HEK293 (cell line): ENCODE measurements around the gene ELMO1.

Source experiments
- CTCF ChIA-PET: fragments of 350-600 bp; formaldehyde crosslinking; extraction: SDS; loops from one replicate; lab custom pipeline; 2021; ENCODE audit warnings: antibody characterized with exemption; lab: Yijun Ruan, JAX
- POLR2A ChIA-PET: fragments of 300-600 bp; formaldehyde crosslinking; extraction: SDS; loops from one replicate; lab custom pipeline; 2020; ENCODE audit warnings: antibody characterized with exemption, inconsistent platforms; lab: Yijun Ruan, JAX
- H3K27ac ChIP-seq: fragments of 200-500 bp; sonication (Bioruptor generic); 2 replicates; pipeline ENCODE4 v1.5.1; 2014; ENCODE audit warnings: low read depth, low read length, control low read depth, inconsistent platforms; ENCODE audit errors: extremely low read depth
- H3K36me3 ChIP-seq, 2 experiments: fragments of 200-500 bp in 1 of 2; sonication (Bioruptor generic) in 1 of 2; 1 replicate in 1 of 2; 2 replicates in 1 of 2; pipeline ENCODE4 v1.5.1; 2014 to 2017; ENCODE audit warnings: inconsistent platforms in 2 of 2, low read length in 2 of 2; ENCODE audit not compliant: control insufficient read depth in 2 of 2, insufficient read depth in 1 of 2
- H3K4me1 ChIP-seq: fragments of 200-500 bp; sonication (Bioruptor generic); 2 replicates; pipeline ENCODE4 v1.5.1; 2014; ENCODE audit warnings: mild to moderate bottlenecking, low read length, inconsistent platforms; ENCODE audit not compliant: control insufficient read depth, insufficient read depth
- H3K4me3 ChIP-seq: 2 replicates; pipeline ENCODE4 v1.5.1; 2011; ENCODE audit warnings: low read depth, mild to moderate bottlenecking, control low read depth, low read length, moderate library complexity
- H3K9me3 ChIP-seq: fragments of 200-500 bp; sonication (Bioruptor generic); 2 replicates; pipeline ENCODE4 v1.5.1; 2014; ENCODE audit warnings: low read depth, low read length, inconsistent platforms; ENCODE audit not compliant: control insufficient read depth, insufficient read depth
- GLIS1 ChIP-seq: fragments of 450-650 bp; formaldehyde crosslinking; IDR thresholded peaks from 2 replicates; pipeline ENCODE4 v1.5.1; 2016; ENCODE audit warnings: missing biosample characterization, missing genetic modification characterization
- KLF8 ChIP-seq: fragments of 450-650 bp; formaldehyde crosslinking; IDR thresholded peaks from 2 replicates; pipeline ENCODE4 v1.5.1; 2016; ENCODE audit warnings: missing biosample characterization, missing genetic modification characterization
- KLF9 ChIP-seq: fragments of 450-650 bp; formaldehyde crosslinking; IDR thresholded peaks from 2 replicates; pipeline ENCODE4 v1.5.1; 2016; ENCODE audit warnings: missing biosample characterization, missing genetic modification characterization, low read depth
- MEIS1 ChIP-seq: sonication (generic); formaldehyde crosslinking; IDR thresholded peaks from 2 replicates; pipeline ENCODE4 v1.8.1; 2022; ENCODE audit warnings: missing genetic modification reagents, mild to moderate bottlenecking, borderline replicate concordance
- YY1 ChIP-seq: fragments of 450-650 bp; formaldehyde crosslinking; IDR thresholded peaks from 2 replicates; pipeline ENCODE4 v1.5.1; 2018; ENCODE audit warnings: missing biosample characterization, missing genetic modification characterization
- YY2 ChIP-seq: fragments of 450-650 bp; formaldehyde crosslinking; IDR thresholded peaks from 2 replicates; pipeline ENCODE4 v1.5.1; 2016; ENCODE audit warnings: missing biosample characterization, missing genetic modification characterization
- ZFP37 ChIP-seq: fragments of 450-650 bp; formaldehyde crosslinking; IDR thresholded peaks from 2 replicates; pipeline ENCODE4 v1.5.1; 2016; ENCODE audit warnings: missing biosample characterization, missing genetic modification characterization
- ZNF138 ChIP-seq: fragments of 450-650 bp; formaldehyde crosslinking; IDR thresholded peaks from 2 replicates; pipeline ENCODE4 v1.5.1; 2016; ENCODE audit warnings: missing biosample characterization, missing genetic modification characterization, borderline replicate concordance
- ZNF146 ChIP-seq: fragments of 450-650 bp; formaldehyde crosslinking; IDR thresholded peaks from 2 replicates; pipeline ENCODE4 v1.5.1; 2016; ENCODE audit warnings: missing biosample characterization, missing genetic modification characterization
- ZNF341 ChIP-seq: fragments of 450-650 bp; formaldehyde crosslinking; IDR thresholded peaks from 2 replicates; pipeline ENCODE4; 2016; ENCODE audit warnings: low read depth, missing biosample characterization, missing genetic modification characterization
- ZNF354C ChIP-seq: fragments of 450-650 bp; formaldehyde crosslinking; IDR thresholded peaks from 2 replicates; pipeline ENCODE4 v1.5.1; 2016; ENCODE audit warnings: missing biosample characterization, missing genetic modification characterization, low read depth, borderline replicate concordance
- ZNF473 ChIP-seq: fragments of 450-650 bp; formaldehyde crosslinking; IDR thresholded peaks from 2 replicates; pipeline ENCODE4 v1.5.1; 2017; ENCODE audit warnings: missing biosample characterization, missing genetic modification characterization
- ZNF560 ChIP-seq: fragments of 450-650 bp; formaldehyde crosslinking; IDR thresholded peaks from 2 replicates; pipeline ENCODE4 v1.5.1; 2017; ENCODE audit warnings: missing biosample characterization, missing genetic modification characterization, borderline replicate concordance
- ZNF610 ChIP-seq: fragments of 450-650 bp; formaldehyde crosslinking; IDR thresholded peaks from 2 replicates; pipeline ENCODE4 v1.5.1; 2016; ENCODE audit warnings: missing biosample characterization, missing genetic modification characterization, borderline replicate concordance
- ZNF624 ChIP-seq: fragments of 450-650 bp; formaldehyde crosslinking; IDR thresholded peaks from 2 replicates; pipeline ENCODE4 v1.5.1; 2017; ENCODE audit warnings: missing biosample characterization, missing genetic modification characterization
- ZNF660 ChIP-seq: fragments of 450-650 bp; IDR thresholded peaks from 2 replicates; pipeline ENCODE4 v1.5.1; 2018; ENCODE audit warnings: missing biosample characterization, mild to moderate bottlenecking, missing genetic modification characterization
- ZNF670 ChIP-seq: fragments of 450-650 bp; formaldehyde crosslinking; IDR thresholded peaks from 2 replicates; pipeline ENCODE4 v1.5.1; 2016; ENCODE audit warnings: missing biosample characterization, missing genetic modification characterization, low read depth
- TF ChIP-seq, protein P1 (sequence below): fragments of 450-650 bp; formaldehyde crosslinking; IDR thresholded peaks from 2 replicates; pipeline ENCODE4 v1.5.1; 2017; ENCODE audit warnings: missing biosample characterization, missing genetic modification characterization
- TF ChIP-seq, protein P2 (sequence below): fragments of 450-650 bp; formaldehyde crosslinking; IDR thresholded peaks from 2 replicates; pipeline ENCODE4 v1.5.1; 2016; ENCODE audit warnings: missing biosample characterization, missing genetic modification characterization
- TF ChIP-seq, protein P3 (sequence below): fragments of 450-650 bp; formaldehyde crosslinking; IDR thresholded peaks from 2 replicates; pipeline ENCODE4 v1.5.1; 2016; ENCODE audit warnings: missing biosample characterization, missing genetic modification characterization
- TF ChIP-seq, protein P4 (sequence below): fragments of 450-650 bp; formaldehyde crosslinking; IDR thresholded peaks from 2 replicates; pipeline ENCODE4 v1.5.1; 2016; ENCODE audit warnings: missing biosample characterization, missing genetic modification characterization

The ELMO1 gene

DNA sequence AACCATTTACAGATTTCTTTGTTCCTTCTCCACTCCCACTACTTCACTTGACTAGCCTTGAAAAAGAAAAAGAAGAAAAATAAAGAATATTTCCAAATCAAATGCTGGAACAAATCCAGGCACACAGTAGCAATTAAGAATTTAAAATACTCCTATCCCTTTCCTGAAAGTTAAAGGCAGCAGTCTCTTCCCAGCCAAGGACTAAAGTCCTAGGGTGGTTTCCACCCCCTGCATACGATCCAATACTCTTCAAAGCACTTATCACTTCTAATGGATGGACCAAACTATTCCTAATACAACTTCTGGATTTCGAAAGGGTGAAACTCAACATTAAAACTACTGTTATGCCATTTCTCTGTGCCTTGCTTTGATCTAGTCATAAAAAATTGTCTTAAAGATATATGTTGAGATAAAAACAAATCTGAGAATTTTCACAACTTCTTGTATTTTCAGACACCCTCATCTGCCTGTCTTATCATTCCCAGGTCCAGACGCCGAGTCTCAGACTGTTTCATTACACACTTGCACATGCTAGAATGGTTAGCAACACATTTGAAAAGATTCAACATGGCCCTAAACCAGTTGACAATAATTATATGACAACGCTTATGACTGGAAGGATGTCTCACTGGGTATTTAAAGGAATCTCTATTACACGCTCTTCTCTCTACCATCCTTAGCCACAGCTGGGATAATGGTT lies 13.4 kb downstream of the ELMO1 start:
- CTCF ChIA-PET: no interaction called here

DNA sequence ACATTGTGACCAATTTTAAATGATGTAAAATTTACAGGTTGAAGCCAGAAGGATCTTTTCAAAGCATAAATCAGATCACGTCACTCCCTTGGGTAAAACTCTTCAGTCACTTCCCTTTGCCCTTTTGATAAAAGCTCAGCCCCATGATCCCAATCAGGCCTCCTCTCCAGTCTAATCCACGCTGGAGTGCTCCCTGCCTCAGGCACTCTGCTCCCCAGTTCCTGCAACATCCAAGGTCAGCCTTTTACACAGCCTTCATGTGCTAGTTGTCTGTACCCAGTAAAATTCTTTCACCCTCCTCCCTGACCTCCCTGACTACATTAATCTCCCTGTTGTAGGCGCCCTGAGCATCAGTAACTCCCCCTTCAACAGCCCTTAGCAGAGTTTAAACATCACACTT lies 14.1 kb downstream of the ELMO1 start:
- H3K4me1 ChIP-seq: no peaks in the 10 kb centered on the region
- ChIA-PET CTCF (no interaction called here), POLR2A (no interaction called here)

More for the DNA sequence above, 13.4 kb downstream of the ELMO1 start:
- POLR2A ChIA-PET: no interaction called here
- no peak overlapping the region for H3K4me3 ChIP-seq
- no peak for TF ChIP-seq ZNF341 (tag by site-specific recombination)
- TF ChIP-seq, protein P1, sequence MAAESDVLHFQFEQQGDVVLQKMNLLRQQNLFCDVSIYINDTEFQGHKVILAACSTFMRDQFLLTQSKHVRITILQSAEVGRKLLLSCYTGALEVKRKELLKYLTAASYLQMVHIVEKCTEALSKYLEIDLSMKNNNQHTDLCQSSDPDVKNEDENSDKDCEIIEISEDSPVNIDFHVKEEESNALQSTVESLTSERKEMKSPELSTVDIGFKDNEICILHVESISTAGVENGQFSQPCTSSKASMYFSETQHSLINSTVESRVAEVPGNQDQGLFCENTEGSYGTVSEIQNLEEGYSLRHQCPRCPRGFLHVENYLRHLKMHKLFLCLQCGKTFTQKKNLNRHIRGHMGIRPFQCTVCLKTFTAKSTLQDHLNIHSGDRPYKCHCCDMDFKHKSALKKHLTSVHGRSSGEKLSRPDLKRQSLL (tag by site-specific recombination): no peak
- TF ChIP-seq ZNF146 (tag by site-specific recombination): no peak
- TF ChIP-seq KLF9 (tag by site-specific recombination): no peak
- TF ChIP-seq, protein P2, sequence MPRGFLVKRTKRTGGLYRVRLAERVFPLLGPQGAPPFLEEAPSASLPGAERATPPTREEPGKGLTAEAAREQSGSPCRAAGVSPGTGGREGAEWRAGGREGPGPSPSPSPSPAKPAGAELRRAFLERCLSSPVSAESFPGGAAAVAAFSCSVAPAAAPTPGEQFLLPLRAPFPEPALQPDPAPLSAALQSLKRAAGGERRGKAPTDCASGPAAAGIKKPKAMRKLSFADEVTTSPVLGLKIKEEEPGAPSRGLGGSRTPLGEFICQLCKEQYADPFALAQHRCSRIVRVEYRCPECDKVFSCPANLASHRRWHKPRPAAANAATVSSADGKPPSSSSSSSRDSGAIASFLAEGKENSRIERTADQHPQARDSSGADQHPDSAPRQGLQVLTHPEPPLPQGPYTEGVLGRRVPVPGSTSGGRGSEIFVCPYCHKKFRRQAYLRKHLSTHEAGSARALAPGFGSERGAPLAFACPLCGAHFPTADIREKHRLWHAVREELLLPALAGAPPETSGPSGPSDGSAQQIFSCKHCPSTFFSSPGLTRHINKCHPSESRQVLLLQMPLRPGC: no peak
- no peaks in the 10 kb centered on the region for H3K9me3 ChIP-seq
- no peaks in the 10 kb centered on the region for H3K36me3 ChIP-seq
- no peaks in the 10 kb centered on the region for H3K4me1 ChIP-seq
- H3K27ac ChIP-seq: no peak overlapping the region

DNA sequence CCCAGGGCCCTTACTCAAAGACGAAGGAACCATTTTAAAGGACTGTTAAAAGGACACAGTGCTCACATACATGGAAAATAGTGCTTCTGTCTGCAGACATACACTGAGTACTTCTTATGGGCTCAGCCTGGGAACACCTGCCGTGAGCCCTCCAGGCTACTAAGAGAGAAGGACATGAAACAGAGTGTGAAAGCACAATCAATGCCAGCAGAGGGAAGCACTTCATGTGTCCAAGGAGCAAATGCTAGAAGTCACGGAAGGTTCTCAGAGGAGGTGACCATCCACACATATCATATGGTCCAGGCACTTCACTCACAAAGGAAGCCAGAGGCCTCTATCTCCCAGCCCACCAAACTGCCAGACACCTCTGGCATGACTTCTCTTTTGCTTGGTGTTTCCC lies 15.5 kb downstream of the ELMO1 start:
- no peak overlapping the region for H3K4me3 ChIP-seq
- H3K36me3 ChIP-seq: no peaks in the 10 kb centered on the region
- CTCF ChIA-PET: no interaction called here
- H3K9me3 ChIP-seq: no peaks in the 10 kb centered on the region
- TF ChIP-seq GLIS1 (tag by site-specific recombination) (no peak), ZNF670 (no peak), ZNF624 (no peak), KLF8 (tag by site-specific recombination) (no peak), ZNF560 (no peak), ZNF354C (no peak), YY1 (no peak), ZNF610 (tag by site-specific recombination) (no peak), ZFP37 (no peak), ZNF138 (tag by site-specific recombination) (no peak), ZNF660 (tag by site-specific recombination) (no peak), MEIS1 (CRISPR knock-in tag) (no peak)
- TF ChIP-seq, protein P3, sequence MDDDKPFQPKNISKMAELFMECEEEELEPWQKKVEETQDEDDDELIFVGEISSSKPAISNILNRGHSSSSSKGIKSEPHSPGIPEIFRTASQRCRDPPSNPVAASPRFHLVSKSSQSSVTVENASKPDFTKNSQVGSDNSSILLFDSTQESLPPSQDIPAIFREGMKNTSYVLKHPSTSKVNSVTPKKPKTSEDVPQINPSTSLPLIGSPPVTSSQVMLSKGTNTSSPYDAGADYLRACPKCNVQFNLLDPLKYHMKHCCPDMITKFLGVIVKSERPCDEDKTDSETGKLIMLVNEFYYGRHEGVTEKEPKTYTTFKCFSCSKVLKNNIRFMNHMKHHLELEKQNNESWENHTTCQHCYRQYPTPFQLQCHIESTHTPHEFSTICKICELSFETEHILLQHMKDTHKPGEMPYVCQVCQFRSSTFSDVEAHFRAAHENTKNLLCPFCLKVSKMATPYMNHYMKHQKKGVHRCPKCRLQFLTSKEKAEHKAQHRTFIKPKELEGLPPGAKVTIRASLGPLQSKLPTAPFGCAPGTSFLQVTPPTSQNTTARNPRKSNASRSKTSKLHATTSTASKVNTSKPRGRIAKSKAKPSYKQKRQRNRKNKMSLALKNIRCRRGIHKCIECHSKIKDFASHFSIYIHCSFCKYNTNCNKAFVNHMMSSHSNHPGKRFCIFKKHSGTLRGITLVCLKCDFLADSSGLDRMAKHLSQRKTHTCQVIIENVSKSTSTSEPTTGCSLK: no peak
- TF ChIP-seq, all 188 proteins: peak for 0
- POLR2A ChIA-PET: no interaction called here
- Histone ChIP-seq H3K27ac (no peak overlapping the region), H3K4me1 (no peaks in the 10 kb centered on the region)

More for the DNA sequence above, 14.1 kb downstream of the ELMO1 start:
- no peaks in the 10 kb centered on the region for H3K36me3 ChIP-seq
- H3K4me3 ChIP-seq: no peak overlapping the region
- no peaks in the 10 kb centered on the region for H3K9me3 ChIP-seq
- TF ChIP-seq, protein P4, sequence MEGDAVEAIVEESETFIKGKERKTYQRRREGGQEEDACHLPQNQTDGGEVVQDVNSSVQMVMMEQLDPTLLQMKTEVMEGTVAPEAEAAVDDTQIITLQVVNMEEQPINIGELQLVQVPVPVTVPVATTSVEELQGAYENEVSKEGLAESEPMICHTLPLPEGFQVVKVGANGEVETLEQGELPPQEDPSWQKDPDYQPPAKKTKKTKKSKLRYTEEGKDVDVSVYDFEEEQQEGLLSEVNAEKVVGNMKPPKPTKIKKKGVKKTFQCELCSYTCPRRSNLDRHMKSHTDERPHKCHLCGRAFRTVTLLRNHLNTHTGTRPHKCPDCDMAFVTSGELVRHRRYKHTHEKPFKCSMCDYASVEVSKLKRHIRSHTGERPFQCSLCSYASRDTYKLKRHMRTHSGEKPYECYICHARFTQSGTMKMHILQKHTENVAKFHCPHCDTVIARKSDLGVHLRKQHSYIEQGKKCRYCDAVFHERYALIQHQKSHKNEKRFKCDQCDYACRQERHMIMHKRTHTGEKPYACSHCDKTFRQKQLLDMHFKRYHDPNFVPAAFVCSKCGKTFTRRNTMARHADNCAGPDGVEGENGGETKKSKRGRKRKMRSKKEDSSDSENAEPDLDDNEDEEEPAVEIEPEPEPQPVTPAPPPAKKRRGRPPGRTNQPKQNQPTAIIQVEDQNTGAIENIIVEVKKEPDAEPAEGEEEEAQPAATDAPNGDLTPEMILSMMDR (tag by site-specific recombination): no peak
- TF ChIP-seq YY2 (tag by site-specific recombination): no peak
- TF ChIP-seq ZNF473 (tag by site-specific recombination): no peak
- H3K27ac ChIP-seq: no peak overlapping the region
